Parathyroid adenoma (tissue), 2 donors: ENCODE results near the gene PTP4A1.

ENCODE experiments used
- H2AFZ ChIP-seq: fragments of 300-600 bp; sonication (generic); one replicate; pipeline ENCODE4 v1.7.0; 2017; ENCODE audit warnings: antibody characterized with exemption, mild to moderate bottlenecking
- H3K27ac ChIP-seq: fragments of 300-600 bp; sonication (generic); one replicate; pipeline ENCODE4 v1.7.0; 2017
- H3K27me3 ChIP-seq: fragments of 300-600 bp; sonication (generic); one replicate; pipeline ENCODE4 v1.7.0; 2017; ENCODE audit warnings: low read length; ENCODE audit not compliant: control insufficient read depth, insufficient read depth
- H3K36me3 ChIP-seq: fragments of 300-600 bp; sonication (generic); one replicate; pipeline ENCODE4 v1.7.0; 2017; ENCODE audit warnings: low read length; ENCODE audit not compliant: control insufficient read depth, insufficient read depth
- H3K4me1 ChIP-seq: fragments of 300-600 bp; sonication (generic); one replicate; pipeline ENCODE4 v1.7.0; 2017; ENCODE audit warnings: control low read depth
- H3K4me2 ChIP-seq: fragments of 300-600 bp; sonication (generic); one replicate; pipeline ENCODE4 v1.7.0; 2017; ENCODE audit warnings: low read length
- H3K4me3 ChIP-seq: fragments of 300-600 bp; sonication (generic); one replicate; pipeline ENCODE4 v1.7.0; 2017; ENCODE audit warnings: low read depth, low read length
- H3K79me2 ChIP-seq: fragments of 300-600 bp; sonication (generic); one replicate; pipeline ENCODE4 v1.7.0; 2017; ENCODE audit warnings: control low read depth
- H3K9ac ChIP-seq: fragments of 300-600 bp; sonication (generic); one replicate; pipeline ENCODE4 v1.7.0; 2017; ENCODE audit warnings: mild to moderate bottlenecking
- H3K9me3 ChIP-seq: fragments of 300-600 bp; sonication (generic); one replicate; pipeline ENCODE4 v1.7.0; 2017; ENCODE audit warnings: low read length; ENCODE audit not compliant: control insufficient read depth
- CTCF ChIP-seq: fragments of 300-600 bp; sonication (generic); IDR thresholded peaks from one replicate; pipeline ENCODE4 v1.7.0; 2017; ENCODE audit warnings: antibody characterized with exemption, mild to moderate bottlenecking
- donor health status: primary hyperparathyroidism.

PTP4A1 gene

GRCh38 chr6:63533952-63534351 lies 38.3 kb upstream of the PTP4A1 start:
- Histone ChIP-seq H2AFZ (no peak overlapping the region), H3K9me3 (no peaks in the 10 kb centered on the region), H3K9ac (no peak overlapping the region), H3K27me3 (no peaks in the 10 kb centered on the region), H3K79me2 (no peaks in the 10 kb centered on the region), H3K4me3 (no peak overlapping the region), H3K4me1 (no peaks in the 10 kb centered on the region), H3K27ac (no peak overlapping the region), H3K4me2 (no peak overlapping the region), H3K36me3 (no peaks in the 10 kb centered on the region)
- no peak for TF ChIP-seq CTCF

DNA sequence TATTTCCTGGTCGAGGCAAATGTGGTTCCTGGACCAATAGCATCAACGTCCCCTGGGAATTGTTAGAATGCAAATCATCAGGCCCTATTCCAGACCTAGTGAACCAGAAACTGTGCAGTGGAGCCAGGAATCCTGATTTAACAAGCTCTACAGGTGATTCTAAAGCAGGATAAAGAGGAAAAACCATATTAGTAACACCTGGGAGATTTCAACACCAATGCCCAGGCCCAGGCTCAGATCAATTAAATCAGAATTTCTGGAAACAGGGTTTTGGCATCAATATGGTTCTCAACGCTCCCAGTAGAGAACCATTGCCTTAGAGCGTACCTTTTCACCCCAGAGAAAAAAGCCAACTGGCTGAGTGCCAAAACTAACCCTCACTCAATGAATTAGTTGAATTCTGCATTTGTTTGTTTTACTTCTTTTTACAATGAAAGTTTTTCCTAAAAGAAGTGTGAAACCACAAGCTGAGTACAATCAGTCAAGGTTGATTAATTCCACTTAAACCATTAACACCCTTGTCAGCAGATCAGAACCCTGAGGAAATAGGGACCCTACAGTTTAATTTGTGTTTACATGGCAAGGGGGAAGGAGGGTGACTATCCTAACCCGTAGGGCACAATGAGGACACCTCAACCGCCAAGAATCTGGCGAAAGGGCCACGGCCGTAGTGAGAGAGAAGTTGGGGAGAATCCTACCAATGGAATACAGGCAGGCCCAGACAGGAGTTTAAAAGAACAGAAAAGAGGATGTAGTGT lies 34.9 kb upstream of the PTP4A1 start:
- no peaks in the 10 kb centered on the region for H3K4me1 ChIP-seq
- H3K4me2 ChIP-seq = no peak overlapping the region
- H3K4me3 ChIP-seq = no peak overlapping the region
- no peaks in the 10 kb centered on the region for H3K9me3 ChIP-seq
- H3K36me3 ChIP-seq = no peaks in the 10 kb centered on the region
- no peaks in the 10 kb centered on the region for H3K27me3 ChIP-seq
- H3K79me2 ChIP-seq = no peaks in the 10 kb centered on the region
- no peak overlapping the region for H3K9ac ChIP-seq
- TF ChIP-seq CTCF = no peak
- no peak overlapping the region for H2AFZ ChIP-seq
- H3K27ac ChIP-seq = no peak overlapping the region

GRCh38 chr6:63537959-63538300 lies 34.4 kb upstream of the PTP4A1 start:
- Histone ChIP-seq H3K27ac (no peak overlapping the region), H3K27me3 (no peaks in the 10 kb centered on the region), H3K4me3 (no peak overlapping the region), H3K4me2 (no peak overlapping the region), H3K36me3 (no peaks in the 10 kb centered on the region), H2AFZ (no peak overlapping the region), H3K79me2 (no peaks in the 10 kb centered on the region), H3K9me3 (no peaks in the 10 kb centered on the region), H3K9ac (no peak overlapping the region), H3K4me1 (no peaks in the 10 kb centered on the region)
- no peak for TF ChIP-seq CTCF

DNA sequence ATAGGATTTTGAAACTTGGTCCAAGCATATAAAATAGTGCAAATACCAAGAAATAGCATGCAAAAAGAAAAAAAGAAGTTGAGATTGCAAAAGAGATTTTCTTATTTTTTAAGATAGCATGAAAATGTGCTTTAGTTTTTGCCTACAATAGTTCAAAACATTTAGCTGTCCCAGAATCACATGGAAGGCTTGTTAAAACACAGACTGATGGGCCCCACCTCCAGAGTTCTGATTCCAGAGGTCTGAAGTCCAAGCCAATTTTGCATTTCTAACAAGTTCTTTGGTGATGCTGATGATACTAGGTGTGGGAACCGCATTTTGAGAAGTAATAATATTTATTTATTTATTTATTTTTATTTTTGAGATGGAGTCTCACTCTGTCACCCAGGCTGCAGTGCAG lies 33.7 kb upstream of the PTP4A1 start:
- Histone ChIP-seq H2AFZ (no peak overlapping the region), H3K9ac (no peak overlapping the region), H3K36me3 (no peaks in the 10 kb centered on the region), H3K4me2 (no peak overlapping the region), H3K27me3 (no peaks in the 10 kb centered on the region), H3K27ac (no peak overlapping the region), H3K4me1 (no peaks in the 10 kb centered on the region), H3K9me3 (no peaks in the 10 kb centered on the region), H3K79me2 (no peaks in the 10 kb centered on the region), H3K4me3 (no peak overlapping the region)
- no peak for TF ChIP-seq CTCF

- Histone ChIP-seq H3K4me3 (no peak overlapping the region), H3K9ac (no peak overlapping the region), H3K79me2 (no peaks in the 10 kb centered on the region), H3K9me3 (no peaks in the 10 kb centered on the region), H3K4me2 (no peak overlapping the region), H2AFZ (no peak overlapping the region), H3K4me1 (no peaks in the 10 kb centered on the region), H3K36me3 (no peaks in the 10 kb centered on the region), H3K27me3 (no peaks in the 10 kb centered on the region), H3K27ac (no peak overlapping the region)
- TF ChIP-seq CTCF = no peak
Measured at GRCh38 chr6:63543001-63543400, 29.3 kb upstream of the PTP4A1 start.
